Measurements from ENCODE around the gene POU2F1.

DNA sequence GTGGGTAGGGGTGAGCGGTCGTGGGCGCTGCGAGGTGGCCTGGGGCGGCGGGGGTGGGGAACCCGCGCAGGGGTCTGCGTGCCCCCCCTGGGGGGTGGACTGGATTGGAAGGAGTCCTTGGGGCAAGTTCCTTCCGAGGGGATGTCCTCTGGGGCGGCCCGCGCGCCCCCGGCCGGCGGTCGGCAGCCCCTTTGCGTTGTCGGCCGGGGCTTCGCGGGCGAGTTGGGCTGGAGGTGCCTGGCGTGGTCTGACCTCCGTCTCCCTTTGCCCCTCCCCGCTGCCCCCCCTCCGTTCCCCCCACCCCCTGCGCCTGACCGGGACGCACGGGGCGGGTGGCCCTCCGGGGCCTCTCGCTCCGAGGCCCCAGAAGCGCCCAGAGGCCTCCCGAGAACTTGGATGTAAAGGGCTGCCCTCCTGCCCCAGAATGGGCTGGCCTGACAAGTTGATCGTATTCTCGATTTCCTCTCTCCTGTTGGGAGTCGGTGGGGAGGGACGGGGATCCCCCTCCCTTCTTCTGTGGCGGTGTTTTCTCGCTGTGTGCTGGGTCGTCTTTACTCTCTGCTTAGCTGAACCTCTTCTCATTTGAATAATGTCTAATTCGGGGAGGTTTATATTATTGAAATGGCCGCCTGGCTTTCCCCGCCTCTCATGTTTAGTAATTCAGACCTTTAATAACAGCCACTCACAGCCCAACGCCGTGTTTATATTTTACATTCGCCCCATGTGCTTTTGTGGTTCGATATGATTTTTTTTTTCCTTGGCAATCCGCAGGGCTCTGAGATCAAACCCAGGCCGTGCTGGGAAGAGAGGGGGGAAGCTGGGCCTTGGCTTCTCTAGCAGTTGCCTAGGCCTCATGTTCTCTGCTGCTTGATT is 1.3 kb downstream of the POU2F1 start:
- TF ChIP-seq, protein P1, sequence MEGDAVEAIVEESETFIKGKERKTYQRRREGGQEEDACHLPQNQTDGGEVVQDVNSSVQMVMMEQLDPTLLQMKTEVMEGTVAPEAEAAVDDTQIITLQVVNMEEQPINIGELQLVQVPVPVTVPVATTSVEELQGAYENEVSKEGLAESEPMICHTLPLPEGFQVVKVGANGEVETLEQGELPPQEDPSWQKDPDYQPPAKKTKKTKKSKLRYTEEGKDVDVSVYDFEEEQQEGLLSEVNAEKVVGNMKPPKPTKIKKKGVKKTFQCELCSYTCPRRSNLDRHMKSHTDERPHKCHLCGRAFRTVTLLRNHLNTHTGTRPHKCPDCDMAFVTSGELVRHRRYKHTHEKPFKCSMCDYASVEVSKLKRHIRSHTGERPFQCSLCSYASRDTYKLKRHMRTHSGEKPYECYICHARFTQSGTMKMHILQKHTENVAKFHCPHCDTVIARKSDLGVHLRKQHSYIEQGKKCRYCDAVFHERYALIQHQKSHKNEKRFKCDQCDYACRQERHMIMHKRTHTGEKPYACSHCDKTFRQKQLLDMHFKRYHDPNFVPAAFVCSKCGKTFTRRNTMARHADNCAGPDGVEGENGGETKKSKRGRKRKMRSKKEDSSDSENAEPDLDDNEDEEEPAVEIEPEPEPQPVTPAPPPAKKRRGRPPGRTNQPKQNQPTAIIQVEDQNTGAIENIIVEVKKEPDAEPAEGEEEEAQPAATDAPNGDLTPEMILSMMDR (IDR thresholded peaks at IDR 0.05), result no peak
- TF ChIP-seq POLR2AphosphoS5 (IDR thresholded peaks at IDR 0.05) (peak in 2 of 3 donors; percentile 57 to 79), POLR2A (IDR thresholded peaks at IDR 0.05) (peak; percentile 41)
